GM12873 (cell line): ENCODE measurements around the gene KCNA1.

ENCODE experiments used
- TF ChIP-seq, protein P1 (sequence below): IDR thresholded peaks from 2 replicates; pipeline ENCODE4 v1.5.1; 2012; ENCODE audit warnings: low read depth, mild to moderate bottlenecking, moderate library complexity, low read length, control low read depth; ENCODE audit not compliant: insufficient read depth; ENCODE audit errors: missing control alignments

Gene KCNA1

DNA sequence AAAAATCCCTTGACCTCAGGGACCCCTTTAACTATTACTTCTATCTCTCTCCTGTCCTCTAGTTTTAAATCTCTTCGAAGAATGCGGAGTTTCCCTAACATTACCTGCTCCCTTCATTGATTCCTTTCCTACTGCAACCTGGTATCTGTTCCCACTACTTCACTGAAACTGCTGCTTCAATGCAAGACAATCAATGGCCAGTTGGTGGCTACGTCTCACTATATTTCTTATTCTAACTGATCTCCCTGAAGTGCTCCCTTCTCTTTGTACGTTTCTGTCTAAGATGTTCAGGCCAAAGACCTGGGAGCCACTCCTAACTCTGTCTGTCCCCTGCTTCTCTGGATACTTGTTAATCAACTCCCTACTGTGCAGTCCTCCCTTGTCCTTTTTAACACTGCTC lies 10.3 kb upstream of the KCNA1 start:
- TF ChIP-seq, protein P1, sequence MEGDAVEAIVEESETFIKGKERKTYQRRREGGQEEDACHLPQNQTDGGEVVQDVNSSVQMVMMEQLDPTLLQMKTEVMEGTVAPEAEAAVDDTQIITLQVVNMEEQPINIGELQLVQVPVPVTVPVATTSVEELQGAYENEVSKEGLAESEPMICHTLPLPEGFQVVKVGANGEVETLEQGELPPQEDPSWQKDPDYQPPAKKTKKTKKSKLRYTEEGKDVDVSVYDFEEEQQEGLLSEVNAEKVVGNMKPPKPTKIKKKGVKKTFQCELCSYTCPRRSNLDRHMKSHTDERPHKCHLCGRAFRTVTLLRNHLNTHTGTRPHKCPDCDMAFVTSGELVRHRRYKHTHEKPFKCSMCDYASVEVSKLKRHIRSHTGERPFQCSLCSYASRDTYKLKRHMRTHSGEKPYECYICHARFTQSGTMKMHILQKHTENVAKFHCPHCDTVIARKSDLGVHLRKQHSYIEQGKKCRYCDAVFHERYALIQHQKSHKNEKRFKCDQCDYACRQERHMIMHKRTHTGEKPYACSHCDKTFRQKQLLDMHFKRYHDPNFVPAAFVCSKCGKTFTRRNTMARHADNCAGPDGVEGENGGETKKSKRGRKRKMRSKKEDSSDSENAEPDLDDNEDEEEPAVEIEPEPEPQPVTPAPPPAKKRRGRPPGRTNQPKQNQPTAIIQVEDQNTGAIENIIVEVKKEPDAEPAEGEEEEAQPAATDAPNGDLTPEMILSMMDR = peak; percentile 46

- TF ChIP-seq, protein P1 = no peak
Measured at GRCh38 chr12:4900327-4900726, 9.4 kb upstream of the KCNA1 start.

GRCh38 chr12:4905316-4905715 lies 4.4 kb upstream of the KCNA1 start:
- TF ChIP-seq, protein P1 = no peak

DNA sequence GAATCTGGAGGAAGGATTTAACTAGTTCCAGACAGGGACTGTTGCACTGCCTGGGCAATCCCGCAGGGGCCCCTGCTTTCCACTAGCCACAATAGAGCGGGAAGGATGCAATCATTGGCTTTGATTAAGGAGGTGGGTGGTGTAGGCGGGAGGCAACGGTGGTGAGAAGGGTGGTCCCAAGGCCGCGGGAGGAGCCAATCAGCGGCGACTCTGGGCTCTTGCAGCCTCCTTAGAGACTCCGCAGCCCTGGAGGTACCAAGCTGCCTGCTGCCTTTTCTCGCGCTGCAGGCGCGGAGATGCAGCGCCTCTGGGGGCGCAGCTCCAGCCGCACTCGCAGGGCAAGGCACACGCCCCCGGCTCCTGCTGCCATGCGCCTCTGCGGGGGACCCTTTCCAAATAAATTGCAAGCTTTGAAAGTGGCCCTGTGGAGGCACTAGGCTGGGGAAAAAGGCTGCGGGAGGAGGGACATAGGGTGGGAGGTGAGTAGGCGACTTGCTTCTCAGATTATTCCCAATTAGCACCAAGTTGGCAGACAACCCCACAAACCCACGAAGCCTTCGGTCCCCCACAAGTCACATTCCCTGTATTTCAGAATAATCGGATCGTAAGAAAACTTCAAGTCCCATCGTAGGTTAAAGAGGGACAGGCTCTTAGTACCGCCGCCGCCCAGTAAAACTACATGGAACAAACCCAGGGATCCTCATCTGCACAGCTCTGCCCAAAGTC lies 858 bp upstream of the KCNA1 start:
- TF ChIP-seq, protein P1 = peak; percentile 67

- TF ChIP-seq, protein P1 = no peak
Measured at GRCh38 chr12:4909410-4909733, 333 bp upstream of the KCNA1 start.

- TF ChIP-seq, protein P1 = no peak
Measured at GRCh38 chr12:4910502-4911315, 1.0 kb downstream of the KCNA1 start.

- TF ChIP-seq, protein P1 = no peak
Measured at GRCh38 chr12:4911316-4911994, 1.8 kb downstream of the KCNA1 start.
